Measurements from ENCODE around the gene HNF4A. TPM values are rescaled to one million over a fixed set of nuclear protein-coding genes. Genes with fewer than 3 reads are reported as not detected.

The HNF4A gene
- polyA plus RNA-seq, 3 donors: 49.8 to 73.1 (median 69.0) TPM

Other genes starting within 250 kb of the HNF4A start
- gene JPH2, start 168.5 kb upstream of the HNF4A start, polyA plus RNA-seq (ENCODE audit: insufficient read length in 3 of 3): 1 to 10 TPM; 1.6 to 1.8 (median 1.7) TPM
- 10 to 100 TPM; 47.0 to 55.7 (median 49.4) TPM for gene OSER1, start 144.9 kb upstream of the HNF4A start, polyA plus RNA-seq (ENCODE audit: insufficient read length in 3 of 3)
- under 1 TPM; 0.21 to 0.43 (median 0.23) TPM for gene GDAP1L1, start 108.4 kb upstream of the HNF4A start, polyA plus RNA-seq (ENCODE audit: insufficient read length in 3 of 3)
- 10 to 100 TPM in 1 of 3 donors, 1 to 10 TPM in 2; 6.9 to 10.1 (median 8.3) TPM for gene FITM2, start 44.5 kb upstream of the HNF4A start, polyA plus RNA-seq (ENCODE audit: insufficient read length in 3 of 3)
- 1 to 10 TPM in 1 of 3 donors, under 1 TPM in 2; 0.31 to 1.0 (median 0.77) TPM for gene R3HDML, start 18.7 kb upstream of the HNF4A start, polyA plus RNA-seq (ENCODE audit: insufficient read length in 3 of 3)
- 10 to 100 TPM; 10.2 to 15.0 (median 14.3) TPM for gene TTPAL, start 120.2 kb downstream of the HNF4A start, polyA plus RNA-seq (ENCODE audit: insufficient read length in 3 of 3)
- 10 to 100 TPM; 62.2 to 70.4 (median 66.1) TPM for gene SERINC3, start 166.4 kb downstream of the HNF4A start, polyA plus RNA-seq (ENCODE audit: insufficient read length in 3 of 3)
- gene PKIG, start 226.9 kb downstream of the HNF4A start, polyA plus RNA-seq (ENCODE audit: insufficient read length in 3 of 3): 10 to 100 TPM; 62.9 to 69.9 (median 67.1) TPM